Stomach (tissue), 9 donors: Measurements from ENCODE around the gene QSER1. TPM values are rescaled to one million over a fixed set of nuclear protein-coding genes. Genes with fewer than 3 reads are reported as not detected.

Source experiments
- DNase-seq, 2 donors: peaks; one replicate each; pipeline versions ENCODE4 v3.0.0 to v3.0.0-alpha.2; 2013 to 2019
- H3K27ac ChIP-seq, 5 donors: fragments of 200-600 bp in 4 of 5; sonication (generic) in 4 of 5; one replicate each; pipeline ENCODE4 v1.5.1; 2013 to 2019; ENCODE audit warnings: mild to moderate bottlenecking in 1 of 5, moderate library complexity in 1 of 5
- H3K27me3 ChIP-seq, 3 donors: fragments of 200-600 bp; sonication (generic); one replicate each; pipeline ENCODE4 v1.5.1; 2017 to 2019; ENCODE audit warnings: mixed run types in 1 of 3
- H3K36me3 ChIP-seq, 4 donors: fragments of 200-600 bp; sonication (generic); 1 replicate in 3 of 4; 2 replicates in 1 of 4; pipeline ENCODE4 v1.5.1; 2016 to 2019
- H3K4me1 ChIP-seq, 4 donors: fragments of 200-600 bp; sonication (generic); one replicate each; pipeline ENCODE4 v1.5.1; 2016 to 2019
- H3K4me3 ChIP-seq, 4 donors: fragments of 200-600 bp; sonication (generic) in 3 of 4; one replicate each; pipeline ENCODE4 v1.5.1; 2016 to 2019; ENCODE audit warnings: mild to moderate bottlenecking in 1 of 4
- H3K9me3 ChIP-seq, 4 donors: fragments of 200-600 bp; sonication (generic); one replicate each; pipeline ENCODE4 v1.5.1; 2016 to 2019
- EP300 ChIP-seq: sonication (generic); formaldehyde crosslinking; IDR thresholded peaks from one replicate; pipeline ENCODE4 v1.6.1; 2017; ENCODE audit warnings: antibody characterized with exemption
- POLR2A ChIP-seq, 4 donors: fragments of 450-650 bp; IDR thresholded peaks; one replicate each; pipeline ENCODE4 v1.6.1; 2016; ENCODE audit warnings: antibody characterized with exemption in 4 of 4, control low read depth in 2 of 4, mild to moderate bottlenecking in 1 of 4, moderate library complexity in 1 of 4
- POLR2AphosphoS5 ChIP-seq, 3 donors: sonication (generic); formaldehyde crosslinking; IDR thresholded peaks; one replicate each; pipeline ENCODE4 v1.6.1; 2016; ENCODE audit warnings: antibody characterized with exemption in 3 of 3
- WGBS, 5 donors: extraction: QIAGEN DNeasy Blood & Tissue Kit in 3 of 5; methylation state at CpG; one replicate each; pipeline versions ENCODE4 v1.1.5 to v1.1.7; 2013 to 2018; 5-methylcytosine and 5-hydroxymethylcytosine counted together
- intact Hi-C: fragments of 100-400 bp; cut with DNase I; formaldehyde crosslinking; loops from one replicate; pipeline ENCODE4 v1.15.1; 2023; ENCODE audit warnings: low total_unique reads
- polyA plus RNA-seq, 3 donors: library from polyadenylated mRNA; stranded (reverse); fragments of 200-250 nt; gene quantifications; one replicate each; pipeline ENCODE4 v1.2.3, GENCODE V29; 2013
- total RNA-seq, 5 donors: library from RNA; depleted of rRNA; stranded (reverse); fragments of >200 nt; gene quantifications; one replicate each; pipeline versions ENCODE4 v1.1.0 to v1.2.3, GENCODE V29; 2014 to 2016
- TF ChIP-seq, protein P1 (sequence below), 7 experiments: fragments of 450-650 bp in 4 of 7; fragments of 200-600 bp in 3 of 7; sonication (generic) in 3 of 7; IDR thresholded peaks; one replicate each; pipeline ENCODE4 v1.5.1; 2016 to 2019; ENCODE audit warnings: antibody characterized with exemption in 7 of 7, control low read depth in 2 of 7, mild to moderate bottlenecking in 1 of 7
- donor health status: healthy with polysubstance abuse.
- donor health status: Bipolar disorder and iron deficiency.
- donor health status: healthy.

Gene QSER1
- total and polyA plus RNA-seq, 8 donors = 2.6 to 51.3 (median 13.5) TPM

DNA sequence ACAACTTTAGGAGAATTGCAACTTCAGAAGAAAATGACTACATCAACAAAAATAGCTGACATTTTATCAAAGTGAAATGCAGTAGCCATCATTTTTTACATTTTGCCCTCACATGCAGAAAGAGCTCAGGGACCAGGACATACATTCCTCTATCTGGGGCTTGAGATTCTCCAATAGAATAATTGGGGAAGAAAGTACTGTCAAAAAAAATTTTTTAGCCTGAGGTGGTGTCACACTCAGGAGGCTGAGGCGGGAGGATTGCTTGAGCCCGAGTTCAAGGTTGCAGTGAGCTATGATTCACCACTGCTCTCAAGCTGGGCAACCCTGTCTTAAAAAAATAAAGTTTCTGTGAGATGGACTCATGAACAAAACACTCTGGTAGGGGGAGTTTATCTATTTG lies 90.9 kb downstream of the QSER1 start:
- H3K9me3 ChIP-seq = no peaks in the 10 kb centered on the region
- H3K4me1 ChIP-seq = no peaks in the 10 kb centered on the region
- H3K27ac ChIP-seq = no peak overlapping the region
- peaks cover 0 to 9% (median 1%) of the 10 kb centered on the region in 4 donors for H3K36me3 ChIP-seq
- H3K4me3 ChIP-seq = no peak overlapping the region
- TF ChIP-seq, protein P1, sequence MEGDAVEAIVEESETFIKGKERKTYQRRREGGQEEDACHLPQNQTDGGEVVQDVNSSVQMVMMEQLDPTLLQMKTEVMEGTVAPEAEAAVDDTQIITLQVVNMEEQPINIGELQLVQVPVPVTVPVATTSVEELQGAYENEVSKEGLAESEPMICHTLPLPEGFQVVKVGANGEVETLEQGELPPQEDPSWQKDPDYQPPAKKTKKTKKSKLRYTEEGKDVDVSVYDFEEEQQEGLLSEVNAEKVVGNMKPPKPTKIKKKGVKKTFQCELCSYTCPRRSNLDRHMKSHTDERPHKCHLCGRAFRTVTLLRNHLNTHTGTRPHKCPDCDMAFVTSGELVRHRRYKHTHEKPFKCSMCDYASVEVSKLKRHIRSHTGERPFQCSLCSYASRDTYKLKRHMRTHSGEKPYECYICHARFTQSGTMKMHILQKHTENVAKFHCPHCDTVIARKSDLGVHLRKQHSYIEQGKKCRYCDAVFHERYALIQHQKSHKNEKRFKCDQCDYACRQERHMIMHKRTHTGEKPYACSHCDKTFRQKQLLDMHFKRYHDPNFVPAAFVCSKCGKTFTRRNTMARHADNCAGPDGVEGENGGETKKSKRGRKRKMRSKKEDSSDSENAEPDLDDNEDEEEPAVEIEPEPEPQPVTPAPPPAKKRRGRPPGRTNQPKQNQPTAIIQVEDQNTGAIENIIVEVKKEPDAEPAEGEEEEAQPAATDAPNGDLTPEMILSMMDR (IDR thresholded peaks at IDR 0.05) = no peak
- no peak for TF ChIP-seq POLR2A (IDR thresholded peaks at IDR 0.05)
- no peak for TF ChIP-seq POLR2AphosphoS5 (IDR thresholded peaks at IDR 0.05)
- no peak for TF ChIP-seq EP300
- intact Hi-C loops = no loop called here
- H3K27me3 ChIP-seq = no peaks in the 10 kb centered on the region
- 88 to 97% (median 93%) methylated on average over 2 of the region's 2 CpGs for WGBS, 5 donors
- DNase-seq = no peak

DNA sequence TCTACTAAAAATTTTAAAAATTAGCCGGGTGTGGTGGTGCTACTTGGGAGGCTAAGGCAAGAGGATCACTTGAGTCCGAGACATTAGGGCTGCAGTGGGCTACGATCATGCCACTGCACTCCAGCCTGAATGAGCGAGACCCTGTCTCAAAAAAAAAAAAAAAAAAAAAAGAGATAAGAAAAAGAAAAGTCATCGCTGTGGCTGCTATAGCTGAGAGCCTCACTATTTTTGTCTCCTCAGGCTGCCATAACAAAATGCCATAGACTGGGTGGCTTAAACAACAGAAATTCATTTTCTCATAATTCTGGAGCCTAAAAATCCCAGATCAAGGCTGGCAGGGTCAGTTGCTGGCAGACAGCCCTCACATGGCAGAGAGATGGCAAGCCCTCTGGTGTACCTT lies 93.0 kb downstream of the QSER1 start:
- H3K27me3 ChIP-seq = no peaks in the 10 kb centered on the region
- TF ChIP-seq POLR2AphosphoS5 (IDR thresholded peaks at IDR 0.05) = no peak
- TF ChIP-seq POLR2A (IDR thresholded peaks at IDR 0.05) = no peak
- TF ChIP-seq, protein P1 (IDR thresholded peaks at IDR 0.05) = no peak
- no peak for TF ChIP-seq EP300
- H3K27ac ChIP-seq = no peak overlapping the region
- H3K4me3 ChIP-seq = no peak overlapping the region
- 92 to 99% (median 98%) methylated on average over 5 of the region's 5 CpGs for WGBS, 5 donors
- H3K36me3 ChIP-seq = no peaks in the 10 kb centered on the region
- intact Hi-C loops = no loop called here
- no peaks in the 10 kb centered on the region for H3K9me3 ChIP-seq
- DNase-seq = no peak
- no peaks in the 10 kb centered on the region for H3K4me1 ChIP-seq

- intact Hi-C loops = no loop called here
- H3K4me3 ChIP-seq = no peak overlapping the region
- H3K9me3 ChIP-seq = peaks cover 0 to 17% (median 14%) of the 10 kb centered on the region in 4 donors
- no peak overlapping the region for H3K27ac ChIP-seq
- no peaks in the 10 kb centered on the region for H3K27me3 ChIP-seq
- peak; percentile 37 to 38 for DNase-seq
- 42 to 56% (median 52%) methylated on average over 8 of the region's 8 CpGs for WGBS, 5 donors
- no peaks in the 10 kb centered on the region for H3K36me3 ChIP-seq
- TF ChIP-seq EP300 = no peak
- no peak for TF ChIP-seq POLR2AphosphoS5 (IDR thresholded peaks at IDR 0.05)
- no peak for TF ChIP-seq POLR2A (IDR thresholded peaks at IDR 0.05)
- TF ChIP-seq, protein P1 (IDR thresholded peaks at IDR 0.05) = no peak
- no peaks in the 10 kb centered on the region for H3K4me1 ChIP-seq
These were observed 95.2 kb downstream of the QSER1 start for GRCh38 chr11:32987851-32988250.

- Histone ChIP-seq H3K27me3 (no peaks in the 10 kb centered on the region), H3K4me1 (no peaks in the 10 kb centered on the region), H3K9me3 (peaks cover 0 to 17% (median 14%) of the 10 kb centered on the region in 4 donors), H3K27ac (no peak overlapping the region), H3K36me3 (no peaks in the 10 kb centered on the region), H3K4me3 (no peak overlapping the region)
- WGBS, 5 donors = 0 to 96% (median 70%) methylated on average over 1 of the region's 1 CpG
- intact Hi-C loops = no loop called here
- no peak for DNase-seq
- TF ChIP-seq POLR2AphosphoS5 (IDR thresholded peaks at IDR 0.05) = no peak
- TF ChIP-seq POLR2A (IDR thresholded peaks at IDR 0.05) = no peak
- no peak for TF ChIP-seq EP300
- TF ChIP-seq, protein P1 (IDR thresholded peaks at IDR 0.05) = no peak
These were observed 97.9 kb downstream of the QSER1 start for GRCh38 chr11:32990481-32990880.
